Measurements from ENCODE around the gene PSORS1C1.

GRCh38 chr6:31092769-31093505 lies 21.7 kb upstream of the PSORS1C1 start:
- no peak for TF ChIP-seq POLR2AphosphoS5 (IDR thresholded peaks at IDR 0.05; ENCODE audit: low read depth, low read length)
- TF ChIP-seq POLR2A (IDR thresholded peaks at IDR 0.05; ENCODE audit: low read depth, low read length), result no peak
- no peak for TF ChIP-seq TAF1 (IDR thresholded peaks at IDR 0.05; ENCODE audit: borderline replicate concordance, low read depth, low read length)
